LNCAP (cell line): ENCODE measurements around the gene HBP1.

ENCODE experiments used
- CTCF ChIP-seq: fragments of 450-650 bp; IDR thresholded peaks from 2 replicates; pipeline ENCODE4 v1.5.1; 2017; ENCODE audit warnings: mild to moderate bottlenecking

Gene HBP1

GRCh38 chr7:107150375-107151073 lies 18.3 kb upstream of the HBP1 start:
- peak; percentile 63 for TF ChIP-seq CTCF

- TF ChIP-seq CTCF, result no peak
Measured at GRCh38 chr7:107151538-107151937, 17.3 kb upstream of the HBP1 start.

GRCh38 chr7:107152011-107152410 lies 16.8 kb upstream of the HBP1 start:
- TF ChIP-seq CTCF, result no peak

GRCh38 chr7:107154826-107155225 lies 14.0 kb upstream of the HBP1 start:
- no peak for TF ChIP-seq CTCF

GRCh38 chr7:107157091-107157490 lies 11.7 kb upstream of the HBP1 start:
- no peak for TF ChIP-seq CTCF

- no peak for TF ChIP-seq CTCF
Measured at GRCh38 chr7:107158028-107158427, 10.8 kb upstream of the HBP1 start.

- no peak for TF ChIP-seq CTCF
Measured at GRCh38 chr7:107160389-107160788, 8.4 kb upstream of the HBP1 start.

GRCh38 chr7:107161415-107161814 lies 7.4 kb upstream of the HBP1 start:
- no peak for TF ChIP-seq CTCF
